Measurements from ENCODE around the gene PPARA.
A peak's percentile ranks its signal among the peaks of the same experiment; 100 is the strongest.

PPARA gene

GRCh38 chr22:46224044-46224897 is 73.9 kb downstream of the PPARA start:
- DNase-seq: no peak

GRCh38 chr22:46224898-46225290 is 74.6 kb downstream of the PPARA start:
- DNase-seq: no peak

DNA sequence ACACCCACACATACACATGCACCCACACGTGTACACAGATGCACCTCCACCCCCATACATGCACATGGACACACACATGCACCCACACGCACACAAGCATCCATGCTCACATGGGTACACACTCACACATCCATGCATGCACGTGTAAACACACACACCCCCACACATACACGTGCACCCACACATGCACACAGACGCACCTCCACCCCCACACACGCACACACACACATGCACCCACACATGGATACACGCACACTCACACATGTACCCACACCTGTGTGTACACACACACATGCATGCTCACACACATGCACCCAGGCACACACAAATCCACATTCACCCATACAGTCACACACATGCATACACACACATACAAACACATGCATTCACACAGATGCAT is 75.3 kb downstream of the PPARA start:
- DNase-seq: no peak

GRCh38 chr22:46226577-46226976 is 76.3 kb downstream of the PPARA start:
- no peak for DNase-seq

DNA sequence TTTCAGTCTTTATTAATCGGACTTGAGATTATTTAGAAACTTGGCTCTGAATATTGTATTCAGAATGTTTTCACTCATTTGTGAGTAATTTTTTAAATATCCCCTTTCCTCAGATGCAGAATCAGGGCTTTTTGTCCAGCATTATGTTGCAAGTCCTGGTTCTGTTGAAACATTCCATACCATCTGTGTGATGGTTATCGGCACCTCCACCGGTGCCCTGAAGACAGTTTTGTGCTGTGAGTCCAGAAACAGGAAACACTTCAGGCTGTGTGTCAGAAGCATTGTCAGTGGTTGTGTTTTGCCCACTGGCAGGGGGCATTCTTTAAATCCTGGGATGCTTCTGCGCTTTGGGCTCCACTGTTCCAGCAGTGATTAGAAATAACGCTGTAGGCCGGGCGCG is 79.4 kb downstream of the PPARA start:
- no peak for DNase-seq

- no peak for DNase-seq
Measured at GRCh38 chr22:46230262-46230901, 80.1 kb downstream of the PPARA start.

GRCh38 chr22:46233231-46233630 is 82.9 kb downstream of the PPARA start:
- DNase-seq: no peak

GRCh38 chr22:46234969-46235368 is 84.6 kb downstream of the PPARA start:
- no peak for DNase-seq

DNA sequence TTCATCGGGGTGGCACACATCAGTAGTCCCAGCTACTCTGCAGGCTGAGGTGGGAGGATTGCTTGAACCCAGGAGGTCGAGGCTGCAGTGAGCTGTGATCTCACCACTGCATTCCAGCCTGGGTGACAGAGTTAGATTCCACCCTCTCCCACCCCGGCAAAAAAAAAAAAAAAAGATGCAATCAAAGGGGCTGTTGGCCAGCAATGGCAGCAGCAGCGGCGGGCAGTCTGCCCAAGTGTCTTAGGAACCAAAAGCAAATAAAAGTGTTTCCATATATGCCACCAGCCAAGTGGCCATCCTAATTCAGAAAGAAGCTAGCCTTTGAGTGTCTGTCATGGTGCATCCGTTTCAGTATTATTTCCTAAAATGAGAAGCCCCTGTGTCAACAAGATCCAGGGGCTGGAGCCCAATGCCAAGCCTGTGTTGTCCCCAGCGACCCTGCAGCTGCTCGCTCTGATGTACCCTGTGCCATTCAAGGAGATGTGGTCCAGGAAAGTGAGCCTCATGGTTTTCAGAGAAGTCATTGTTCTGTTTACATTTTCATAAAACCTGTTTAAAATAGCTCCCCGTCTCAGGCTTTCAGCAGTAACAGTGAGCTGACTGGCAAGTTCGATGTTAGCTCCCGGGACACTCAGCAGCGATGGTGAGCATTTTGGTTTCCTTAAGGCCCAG is 87.3 kb downstream of the PPARA start:
- no peak for DNase-seq

- DNase-seq: no peak
Measured at GRCh38 chr22:46238541-46238940, 88.2 kb downstream of the PPARA start.

DNA sequence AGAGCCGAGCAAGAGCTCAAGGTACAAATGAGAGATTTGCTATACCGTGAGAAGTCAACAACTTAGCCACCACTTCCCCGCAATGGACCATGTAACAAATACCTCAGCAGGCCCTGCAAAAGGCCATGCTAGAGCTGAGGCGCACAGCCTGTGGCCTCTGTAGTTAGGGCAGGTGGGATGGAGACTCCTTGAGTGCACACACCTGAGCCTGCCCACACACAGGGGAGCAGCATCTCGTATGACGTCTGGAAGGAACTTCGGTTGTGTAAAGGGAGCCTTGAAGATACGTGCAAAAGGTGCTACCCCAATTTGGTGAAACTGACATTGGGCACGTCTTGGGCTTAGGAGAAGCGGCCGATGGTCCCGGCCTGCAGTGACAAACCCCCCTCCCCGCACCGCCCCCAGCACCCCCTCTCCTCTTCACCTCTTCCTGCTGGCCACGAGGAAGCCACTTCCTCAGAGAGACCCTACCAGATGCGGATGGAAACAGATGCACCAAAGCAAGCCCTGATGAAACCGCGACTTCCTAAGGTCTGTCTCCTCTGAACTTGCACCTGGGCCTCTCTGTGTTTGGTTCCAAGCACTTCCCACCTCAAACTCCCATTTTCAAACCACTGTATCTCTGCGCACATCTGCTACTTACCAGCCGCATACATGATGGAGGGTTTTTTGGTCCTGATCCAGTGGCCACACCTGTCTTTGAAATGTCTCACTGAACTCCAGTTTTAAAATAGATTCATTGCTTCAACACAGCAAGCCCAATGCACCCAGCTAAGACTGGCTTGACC is 89.1 kb downstream of the PPARA start:
- no peak for DNase-seq

DNA sequence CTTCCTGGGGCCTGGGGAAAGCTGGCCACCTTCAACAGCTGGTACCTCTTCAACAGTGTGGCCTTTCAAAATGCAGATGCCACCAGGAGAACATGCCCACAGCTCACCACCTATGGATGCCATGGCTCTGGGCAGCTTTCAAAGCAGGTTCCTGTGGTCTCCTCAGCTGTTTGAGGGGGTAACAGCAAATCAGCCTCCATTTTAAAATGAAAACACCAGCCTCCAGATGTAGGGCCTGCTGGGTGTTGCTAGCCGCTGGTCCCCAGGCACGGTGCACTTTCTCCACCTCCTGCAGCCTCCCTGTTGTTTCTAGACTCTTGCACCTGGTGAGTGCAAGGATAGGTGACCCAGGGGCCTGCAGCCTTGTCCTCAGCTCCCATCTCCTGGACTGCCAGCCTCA is 89.7 kb downstream of the PPARA start:
- no peak for DNase-seq

- DNase-seq: no peak
Measured at GRCh38 chr22:46240506-46240905, 90.2 kb downstream of the PPARA start.

- no peak for DNase-seq
Measured at GRCh38 chr22:46240907-46241306, 90.6 kb downstream of the PPARA start.

DNA sequence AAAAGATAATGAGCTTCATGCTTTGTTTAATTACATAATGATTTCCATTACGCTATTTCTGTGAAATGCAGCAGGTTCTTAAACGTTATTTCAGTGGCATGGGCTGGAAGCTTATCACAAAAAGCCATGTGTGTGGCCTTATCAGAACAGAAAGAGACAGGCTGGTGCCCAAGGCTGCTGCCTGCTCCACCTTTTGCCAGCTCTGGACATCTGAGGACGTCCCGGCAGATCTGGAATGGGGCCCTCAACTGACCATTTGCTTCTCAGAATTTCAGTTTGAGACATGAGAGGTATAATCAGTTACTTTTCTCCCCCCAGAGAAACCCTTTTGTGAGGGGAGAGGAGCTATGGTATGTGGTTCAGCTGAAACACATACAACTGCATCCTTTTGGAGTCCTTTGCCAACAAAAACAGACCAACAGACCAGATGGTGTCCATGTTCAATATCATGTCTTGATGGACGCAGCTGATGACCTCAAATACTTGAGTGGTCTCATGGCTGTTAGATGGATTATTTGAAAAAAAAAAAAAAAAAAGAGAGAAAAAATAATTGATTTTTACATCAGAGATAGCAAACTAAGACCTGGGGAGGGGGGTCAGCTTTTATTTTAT is 91.2 kb downstream of the PPARA start:
- no peak for DNase-seq

DNA sequence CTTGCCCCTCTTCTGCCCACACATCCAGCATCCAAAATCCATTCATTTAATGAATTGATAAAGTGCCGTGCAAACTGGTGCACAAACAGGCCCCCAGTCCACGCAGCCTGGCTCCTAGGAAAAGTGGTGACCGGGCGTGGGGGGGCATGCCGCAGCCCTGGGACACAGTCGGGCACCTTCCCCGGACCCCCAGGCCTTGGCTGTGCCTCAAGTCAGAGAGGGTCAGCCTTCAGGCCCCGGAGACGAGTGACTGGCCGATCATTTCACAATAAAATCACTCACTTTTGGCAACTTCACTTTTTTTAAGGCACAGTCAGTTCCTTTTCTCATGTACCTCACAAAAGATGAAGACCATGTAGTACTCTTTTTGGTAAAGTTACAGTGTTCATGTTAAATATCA is 91.8 kb downstream of the PPARA start:
- DNase-seq: no peak

DNA sequence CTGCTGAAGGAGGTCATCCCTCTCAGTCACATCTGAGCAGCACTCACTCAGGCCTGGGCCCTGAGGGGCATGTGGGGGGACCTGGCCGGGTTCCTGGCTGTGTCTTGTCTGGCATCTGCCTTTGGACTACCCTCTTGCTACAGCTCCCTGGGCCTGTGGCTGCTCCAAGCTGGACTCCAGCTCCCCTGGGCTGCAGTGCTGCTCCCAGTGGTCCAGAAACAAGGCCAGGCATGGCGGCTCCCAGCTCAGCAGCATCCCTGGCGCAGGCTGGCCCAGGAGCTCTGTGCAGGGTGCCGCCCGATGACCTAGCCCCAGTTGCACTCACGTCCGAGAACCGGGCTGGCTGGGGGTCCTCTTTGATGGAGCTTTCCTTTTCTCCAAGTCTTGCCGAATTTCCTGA is 94.4 kb downstream of the PPARA start:
- no peak for DNase-seq

DNA sequence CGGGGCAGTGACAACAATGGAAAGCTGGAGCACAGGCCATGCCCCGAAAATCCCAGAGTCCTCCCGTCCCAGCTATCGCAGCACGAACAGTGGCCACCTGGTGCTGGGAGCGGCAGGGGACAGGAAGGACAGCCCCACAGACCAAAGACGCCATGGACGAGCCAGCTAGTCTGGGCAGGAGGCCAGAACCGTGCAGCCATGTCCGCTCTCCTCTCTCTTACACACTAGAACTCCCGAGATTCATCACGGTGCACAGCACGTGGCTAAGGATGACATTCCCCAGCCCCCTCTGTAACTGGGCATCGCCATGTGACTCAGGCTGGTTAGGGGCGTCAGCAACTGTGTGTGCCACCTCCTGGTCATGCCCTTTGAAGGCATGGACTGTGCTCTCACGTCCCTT is 95.2 kb downstream of the PPARA start:
- DNase-seq: no peak

DNA sequence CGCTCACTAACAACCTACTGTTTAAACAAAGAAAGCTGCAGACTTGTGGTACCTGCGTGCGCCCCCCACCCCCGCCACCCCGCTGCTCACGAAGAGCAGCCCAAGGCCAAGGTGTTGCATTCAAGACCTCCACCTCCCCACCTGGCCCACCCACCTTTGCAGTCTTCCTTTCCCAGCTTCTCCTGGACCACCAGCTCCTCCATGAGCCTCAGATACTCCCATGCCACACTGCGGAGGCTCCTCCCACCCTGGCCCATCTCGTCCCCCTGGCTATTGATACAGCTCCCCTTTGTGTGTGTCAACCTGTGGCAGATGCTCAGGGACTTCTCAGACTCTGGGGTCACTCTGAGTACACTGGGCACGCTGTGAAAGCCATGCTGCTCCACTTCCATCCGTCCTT is 95.9 kb downstream of the PPARA start:
- no peak for DNase-seq

GRCh38 chr22:46247443-46247975 is 97.2 kb downstream of the PPARA start:
- no peak for DNase-seq

- DNase-seq: peak; percentile 90
Measured at GRCh38 chr22:46250035-46250782, 99.9 kb downstream of the PPARA start, which contains the start of gene CDPF1. CDPF1 (minus strand) TSS chr22:46250293; CDS start chr22:46248284, 2,009 bp downstream.

DNA sequence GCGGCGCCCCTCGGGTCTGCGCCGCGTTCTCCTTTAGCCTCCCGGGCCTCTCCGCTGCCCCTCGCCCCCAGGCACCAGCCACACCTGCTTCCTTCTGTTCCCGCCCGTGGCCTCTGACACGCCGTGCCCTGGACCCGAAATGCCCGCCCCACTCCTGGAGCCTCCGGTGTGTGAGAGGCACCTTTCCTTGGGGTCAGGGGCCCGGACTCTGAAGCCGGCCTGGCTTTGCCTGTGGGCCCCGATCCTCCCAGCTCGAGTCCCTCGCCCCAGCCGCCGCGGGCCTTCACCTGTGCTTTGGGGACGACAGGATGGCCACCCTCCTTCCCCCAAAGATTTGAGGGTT is 100.4 kb downstream of the PPARA start:
- no peak for DNase-seq
